HepG2 (cell line): ENCODE results near the gene LRRC42.

Experiments
- POLR2A ChIP-seq, 2 experiments: IDR thresholded peaks; 2 replicates each; pipeline ENCODE4 v1.6.1; 2011; ENCODE audit warnings: low read depth in 2 of 2, low read length in 2 of 2, mild to moderate bottlenecking in 1 of 2, moderate library complexity in 1 of 2; ENCODE audit not compliant: insufficient read depth in 1 of 2
- ZFP36 ChIP-seq: fragments of 150-350 bp; IDR thresholded peaks from 2 replicates; pipeline ENCODE4 v1.6.1; 2018; ENCODE audit warnings: borderline replicate concordance, low read length, low read depth; ENCODE audit not compliant: partially characterized antibody

GRCh38 chr1:53979712-53980450 lies 33.7 kb downstream of the LRRC42 start:
- TF ChIP-seq POLR2A (IDR thresholded peaks at IDR 0.05; ENCODE audit: insufficient read depth in 1 of 2, low read depth in 2 of 2, low read length in 2 of 2) (no peak), ZFP36 (no peak)
